ENCODE measurements around the gene COL4A4. TPM values are rescaled to one million over a fixed set of nuclear protein-coding genes. Genes with fewer than 3 reads are reported as not detected.

Gene COL4A4
- total RNA-seq, 1 experiment from 2014 or later: 3.1 TPM

DNA sequence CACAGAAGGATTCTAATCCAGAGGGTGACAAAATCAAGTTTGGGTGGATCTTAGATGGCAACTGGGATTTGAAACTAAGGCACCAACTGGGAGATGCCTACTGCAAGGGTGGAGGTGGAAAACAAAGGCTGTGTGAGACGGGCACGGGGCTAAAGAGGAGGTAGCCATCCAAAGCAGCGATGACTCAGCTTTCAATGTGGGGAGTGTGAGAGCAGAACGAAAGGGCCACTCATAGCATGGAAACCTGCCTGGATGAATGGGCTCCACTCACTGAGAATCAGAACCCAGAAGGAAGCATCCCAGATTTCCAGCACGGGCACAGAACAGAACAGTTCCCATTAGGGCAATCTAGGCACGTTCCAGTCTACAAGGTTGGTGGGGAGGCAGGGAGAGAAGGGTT lies 159.5 kb downstream of the COL4A4 start:
- H3K36me3 Mint-ChIP-seq: peaks cover 24% of the 10 kb centered on the region
- CTCF ChIA-PET: no interaction called here

DNA sequence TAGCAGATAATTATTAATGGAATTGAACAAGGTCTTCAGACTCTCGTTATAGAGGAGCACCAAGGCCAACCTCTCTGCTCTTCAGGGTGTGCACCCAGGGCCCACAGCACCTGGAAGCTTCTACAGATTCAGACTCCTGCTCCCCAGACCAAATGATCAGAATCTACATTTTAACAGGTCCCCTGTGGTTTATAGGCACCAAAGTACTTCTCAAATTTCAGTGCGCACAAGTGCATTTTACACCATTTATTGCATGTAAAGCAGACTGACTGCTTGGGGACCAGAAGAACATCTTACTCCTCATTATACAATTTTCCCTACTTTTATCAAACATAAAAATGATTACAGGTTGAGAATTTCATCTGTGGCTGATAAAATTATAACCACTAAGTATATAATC lies 163.9 kb downstream of the COL4A4 start:
- peaks cover 6% of the 10 kb centered on the region; the same call in 1 of the 2 replicates for H3K4me1 Mint-ChIP-seq
- peaks cover 13% of the 10 kb centered on the region for H3K9me3 Mint-ChIP-seq
- no peaks in the 10 kb centered on the region for H3K27me3 Mint-ChIP-seq (ENCODE audit: low read depth)
- peaks cover 27% of the 10 kb centered on the region for H3K36me3 Mint-ChIP-seq
- ChIA-PET CTCF (no interaction called here), POLR2A (no interaction called here)
- DNase-seq (ENCODE audit: low spot score) (no peak), ATAC-seq (no peak)
- H3K4me3 Mint-ChIP-seq: no peak overlapping the region
- TF ChIP-seq, protein P1, sequence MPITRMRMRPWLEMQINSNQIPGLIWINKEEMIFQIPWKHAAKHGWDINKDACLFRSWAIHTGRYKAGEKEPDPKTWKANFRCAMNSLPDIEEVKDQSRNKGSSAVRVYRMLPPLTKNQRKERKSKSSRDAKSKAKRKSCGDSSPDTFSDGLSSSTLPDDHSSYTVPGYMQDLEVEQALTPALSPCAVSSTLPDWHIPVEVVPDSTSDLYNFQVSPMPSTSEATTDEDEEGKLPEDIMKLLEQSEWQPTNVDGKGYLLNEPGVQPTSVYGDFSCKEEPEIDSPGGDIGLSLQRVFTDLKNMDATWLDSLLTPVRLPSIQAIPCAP (CRISPR knock-in tag; IDR thresholded peaks at IDR 0.05): no peak
- TF ChIP-seq NR2C2 (CRISPR knock-in tag; IDR thresholded peaks at IDR 0.05) (no peak), FOXP1 (CRISPR knock-in tag; IDR thresholded peaks at IDR 0.05; ENCODE audit: borderline replicate concordance) (no peak), KAT7 (CRISPR knock-in tag; IDR thresholded peaks at IDR 0.05; ENCODE audit: borderline replicate concordance) (no peak)
- TF ChIP-seq, protein P2, sequence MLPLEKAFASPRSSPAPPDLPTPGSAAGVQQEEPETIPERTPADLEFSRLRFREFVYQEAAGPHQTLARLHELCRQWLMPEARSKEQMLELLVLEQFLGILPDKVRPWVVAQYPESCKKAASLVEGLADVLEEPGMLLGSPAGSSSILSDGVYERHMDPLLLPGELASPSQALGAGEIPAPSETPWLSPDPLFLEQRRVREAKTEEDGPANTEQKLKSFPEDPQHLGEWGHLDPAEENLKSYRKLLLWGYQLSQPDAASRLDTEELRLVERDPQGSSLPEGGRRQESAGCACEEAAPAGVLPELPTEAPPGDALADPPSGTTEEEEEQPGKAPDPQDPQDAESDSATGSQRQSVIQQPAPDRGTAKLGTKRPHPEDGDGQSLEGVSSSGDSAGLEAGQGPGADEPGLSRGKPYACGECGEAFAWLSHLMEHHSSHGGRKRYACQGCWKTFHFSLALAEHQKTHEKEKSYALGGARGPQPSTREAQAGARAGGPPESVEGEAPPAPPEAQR (CRISPR knock-in tag; IDR thresholded peaks at IDR 0.05): no peak
- TF ChIP-seq, protein P3, sequence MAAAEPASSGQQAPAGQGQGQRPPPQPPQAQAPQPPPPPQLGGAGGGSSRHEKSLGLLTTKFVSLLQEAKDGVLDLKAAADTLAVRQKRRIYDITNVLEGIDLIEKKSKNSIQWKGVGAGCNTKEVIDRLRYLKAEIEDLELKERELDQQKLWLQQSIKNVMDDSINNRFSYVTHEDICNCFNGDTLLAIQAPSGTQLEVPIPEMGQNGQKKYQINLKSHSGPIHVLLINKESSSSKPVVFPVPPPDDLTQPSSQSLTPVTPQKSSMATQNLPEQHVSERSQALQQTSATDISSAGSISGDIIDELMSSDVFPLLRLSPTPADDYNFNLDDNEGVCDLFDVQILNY (CRISPR knock-in tag; IDR thresholded peaks at IDR 0.05): no peak
- TF ChIP-seq, protein P4, sequence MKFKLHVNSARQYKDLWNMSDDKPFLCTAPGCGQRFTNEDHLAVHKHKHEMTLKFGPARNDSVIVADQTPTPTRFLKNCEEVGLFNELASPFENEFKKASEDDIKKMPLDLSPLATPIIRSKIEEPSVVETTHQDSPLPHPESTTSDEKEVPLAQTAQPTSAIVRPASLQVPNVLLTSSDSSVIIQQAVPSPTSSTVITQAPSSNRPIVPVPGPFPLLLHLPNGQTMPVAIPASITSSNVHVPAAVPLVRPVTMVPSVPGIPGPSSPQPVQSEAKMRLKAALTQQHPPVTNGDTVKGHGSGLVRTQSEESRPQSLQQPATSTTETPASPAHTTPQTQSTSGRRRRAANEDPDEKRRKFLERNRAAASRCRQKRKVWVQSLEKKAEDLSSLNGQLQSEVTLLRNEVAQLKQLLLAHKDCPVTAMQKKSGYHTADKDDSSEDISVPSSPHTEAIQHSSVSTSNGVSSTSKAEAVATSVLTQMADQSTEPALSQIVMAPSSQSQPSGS (CRISPR knock-in tag; IDR thresholded peaks at IDR 0.05; ENCODE audit: borderline replicate concordance, low read depth): no peak
- H3K27ac Mint-ChIP-seq: no peak overlapping the region

More for the DNA sequence above, 159.5 kb downstream of the COL4A4 start:
- ATAC-seq (no peak), DNase-seq (ENCODE audit: low spot score) (no peak)
- H3K27me3 Mint-ChIP-seq (ENCODE audit: low read depth): no peaks in the 10 kb centered on the region; the same call in 1 of the 2 replicates
- no peak overlapping the region; the same call in 1 of the 2 replicates for H3K27ac Mint-ChIP-seq
- peaks cover 13% of the 10 kb centered on the region for H3K9me3 Mint-ChIP-seq
- no peak overlapping the region for H3K4me3 Mint-ChIP-seq
- TF ChIP-seq, protein P5, sequence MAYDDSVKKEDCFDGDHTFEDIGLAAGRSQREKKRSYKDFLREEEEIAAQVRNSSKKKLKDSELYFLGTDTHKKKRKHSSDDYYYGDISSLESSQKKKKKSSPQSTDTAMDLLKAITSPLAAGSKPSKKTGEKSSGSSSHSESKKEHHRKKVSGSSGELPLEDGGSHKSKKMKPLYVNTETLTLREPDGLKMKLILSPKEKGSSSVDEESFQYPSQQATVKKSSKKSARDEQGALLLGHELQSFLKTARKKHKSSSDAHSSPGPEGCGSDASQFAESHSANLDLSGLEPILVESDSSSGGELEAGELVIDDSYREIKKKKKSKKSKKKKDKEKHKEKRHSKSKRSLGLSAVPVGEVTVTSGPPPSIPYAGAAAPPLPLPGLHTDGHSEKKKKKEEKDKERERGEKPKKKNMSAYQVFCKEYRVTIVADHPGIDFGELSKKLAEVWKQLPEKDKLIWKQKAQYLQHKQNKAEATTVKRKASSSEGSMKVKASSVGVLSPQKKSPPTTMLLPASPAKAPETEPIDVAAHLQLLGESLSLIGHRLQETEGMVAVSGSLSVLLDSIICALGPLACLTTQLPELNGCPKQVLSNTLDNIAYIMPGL (CRISPR knock-in tag; IDR thresholded peaks at IDR 0.05): no peak
- TF ChIP-seq, protein P6, sequence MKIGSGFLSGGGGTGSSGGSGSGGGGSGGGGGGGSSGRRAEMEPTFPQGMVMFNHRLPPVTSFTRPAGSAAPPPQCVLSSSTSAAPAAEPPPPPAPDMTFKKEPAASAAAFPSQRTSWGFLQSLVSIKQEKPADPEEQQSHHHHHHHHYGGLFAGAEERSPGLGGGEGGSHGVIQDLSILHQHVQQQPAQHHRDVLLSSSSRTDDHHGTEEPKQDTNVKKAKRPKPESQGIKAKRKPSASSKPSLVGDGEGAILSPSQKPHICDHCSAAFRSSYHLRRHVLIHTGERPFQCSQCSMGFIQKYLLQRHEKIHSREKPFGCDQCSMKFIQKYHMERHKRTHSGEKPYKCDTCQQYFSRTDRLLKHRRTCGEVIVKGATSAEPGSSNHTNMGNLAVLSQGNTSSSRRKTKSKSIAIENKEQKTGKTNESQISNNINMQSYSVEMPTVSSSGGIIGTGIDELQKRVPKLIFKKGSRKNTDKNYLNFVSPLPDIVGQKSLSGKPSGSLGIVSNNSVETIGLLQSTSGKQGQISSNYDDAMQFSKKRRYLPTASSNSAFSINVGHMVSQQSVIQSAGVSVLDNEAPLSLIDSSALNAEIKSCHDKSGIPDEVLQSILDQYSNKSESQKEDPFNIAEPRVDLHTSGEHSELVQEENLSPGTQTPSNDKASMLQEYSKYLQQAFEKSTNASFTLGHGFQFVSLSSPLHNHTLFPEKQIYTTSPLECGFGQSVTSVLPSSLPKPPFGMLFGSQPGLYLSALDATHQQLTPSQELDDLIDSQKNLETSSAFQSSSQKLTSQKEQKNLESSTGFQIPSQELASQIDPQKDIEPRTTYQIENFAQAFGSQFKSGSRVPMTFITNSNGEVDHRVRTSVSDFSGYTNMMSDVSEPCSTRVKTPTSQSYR (CRISPR knock-in tag; IDR thresholded peaks at IDR 0.05): no peak
- TF ChIP-seq MXD4 (CRISPR knock-in tag; IDR thresholded peaks at IDR 0.05; ENCODE audit: borderline replicate concordance): no peak
- TF ChIP-seq ZNF219 (CRISPR knock-in tag; IDR thresholded peaks at IDR 0.05; ENCODE audit: borderline replicate concordance): no peak
- no peak for TF ChIP-seq NR1H2 (CRISPR knock-in tag; IDR thresholded peaks at IDR 0.05)
- TF ChIP-seq, protein P7, sequence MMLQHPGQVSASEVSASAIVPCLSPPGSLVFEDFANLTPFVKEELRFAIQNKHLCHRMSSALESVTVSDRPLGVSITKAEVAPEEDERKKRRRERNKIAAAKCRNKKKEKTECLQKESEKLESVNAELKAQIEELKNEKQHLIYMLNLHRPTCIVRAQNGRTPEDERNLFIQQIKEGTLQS (CRISPR knock-in tag; conservative IDR thresholded peaks at IDR 0.05): no peak
- no peak for TF ChIP-seq SOX15 (CRISPR knock-in tag; IDR thresholded peaks at IDR 0.05)
- no peak for TF ChIP-seq NR2C2 (CRISPR knock-in tag; IDR thresholded peaks at IDR 0.05)
- TF ChIP-seq, protein P3 (CRISPR knock-in tag; IDR thresholded peaks at IDR 0.05): no peak
- POLR2A ChIA-PET: no interaction called here
- peaks cover 13% of the 10 kb centered on the region for H3K4me1 Mint-ChIP-seq

Data from WTC11 (cell line).